Liver (tissue), 9 donors: Measurements from ENCODE around the gene UMAD1. TPM values are rescaled to one million over a fixed set of nuclear protein-coding genes. Genes with fewer than 3 reads are reported as not detected.

Source experiments
- DNase-seq: peaks from one replicate; pipeline ENCODE4 v3.0.0-alpha.2; 2017; ENCODE audit warnings: low spot score
- H3K27ac ChIP-seq, 2 donors: one replicate each; pipeline ENCODE4 v1.7.0; 2013; ENCODE audit warnings: inconsistent platforms in 2 of 2, low read length in 2 of 2, control low read depth in 1 of 2, low read depth in 1 of 2, mild to moderate bottlenecking in 1 of 2
- H3K27me3 ChIP-seq, 4 donors: one replicate each; pipeline versions ENCODE4 v1.6.1 to v1.7.0; 2013; ENCODE audit warnings: low read length in 3 of 4, inconsistent platforms in 1 of 4, mild to moderate bottlenecking in 1 of 4, moderate library complexity in 1 of 4; ENCODE audit not compliant: control insufficient read depth in 4 of 4, insufficient read depth in 4 of 4
- H3K36me3 ChIP-seq, 4 donors: one replicate each; pipeline versions ENCODE4 v1.6.1 to v1.7.0; 2013; ENCODE audit warnings: low read length in 3 of 4, mild to moderate bottlenecking in 3 of 4, low read depth in 1 of 4, moderate library complexity in 1 of 4; ENCODE audit not compliant: control insufficient read depth in 4 of 4, insufficient read depth in 3 of 4
- H3K4me1 ChIP-seq, 4 donors: one replicate each; pipeline versions ENCODE4 v1.6.1 to v1.7.0; 2013; ENCODE audit warnings: low read length in 3 of 4, mild to moderate bottlenecking in 3 of 4, moderate library complexity in 1 of 4; ENCODE audit not compliant: control insufficient read depth in 4 of 4, insufficient read depth in 4 of 4
- H3K4me3 ChIP-seq, 3 donors: one replicate each; pipeline versions ENCODE4 v1.6.1 to v1.7.0; 2013; ENCODE audit warnings: low read length in 3 of 3, control low read depth in 1 of 3, low read depth in 1 of 3, mild to moderate bottlenecking in 1 of 3
- H3K9ac ChIP-seq, 2 donors: one replicate each; pipeline ENCODE4 v1.7.0; 2013; ENCODE audit warnings: low read length in 2 of 2, mild to moderate bottlenecking in 2 of 2, moderate library complexity in 2 of 2, control low read depth in 1 of 2, low read depth in 1 of 2
- H3K9me3 ChIP-seq, 4 donors: one replicate each; pipeline versions ENCODE4 v1.6.1 to v1.7.0; 2013; ENCODE audit warnings: low read length in 3 of 4; ENCODE audit not compliant: control insufficient read depth in 4 of 4
- ATF3 ChIP-seq: IDR thresholded peaks from 2 replicates; pipeline ENCODE4 v1.6.1; 2016; ENCODE audit warnings: antibody characterized with exemption
- EGR1 ChIP-seq, 2 donors: IDR thresholded peaks; 2 replicates each; pipeline ENCODE4 v1.6.1; 2016 to 2018; ENCODE audit warnings: antibody characterized with exemption in 2 of 2, low read depth in 2 of 2
- FOXA1 ChIP-seq: IDR thresholded peaks from 2 replicates; pipeline ENCODE4 v1.6.1; 2016; ENCODE audit warnings: antibody characterized with exemption
- FOXA2 ChIP-seq: IDR thresholded peaks from 2 replicates; pipeline ENCODE4 v1.6.1; 2016; ENCODE audit warnings: antibody characterized with exemption
- GABPA ChIP-seq, 2 donors: IDR thresholded peaks in 1 of 2; conservative IDR thresholded peaks in 1 of 2; 2 replicates each; pipeline ENCODE4 v1.6.1; 2016; ENCODE audit warnings: antibody characterized with exemption in 2 of 2, mild to moderate bottlenecking in 1 of 2, moderate library complexity in 1 of 2
- HNF4G ChIP-seq: IDR thresholded peaks from 2 replicates; pipeline ENCODE4 v1.6.1; 2016; ENCODE audit warnings: antibody characterized with exemption
- JUND ChIP-seq, 2 donors: IDR thresholded peaks; 2 replicates each; pipeline ENCODE4 v1.6.1; 2016; ENCODE audit warnings: antibody characterized with exemption in 2 of 2
- MAX ChIP-seq: IDR thresholded peaks from 2 replicates; pipeline ENCODE4 v1.6.1; 2016; ENCODE audit warnings: antibody characterized with exemption
- NR2F2 ChIP-seq: IDR thresholded peaks from 2 replicates; pipeline ENCODE4 v1.6.1; 2016; ENCODE audit warnings: antibody characterized with exemption
- RAD21 ChIP-seq, 2 donors: IDR thresholded peaks; 2 replicates each; pipeline ENCODE4 v1.6.1; 2016; ENCODE audit warnings: antibody characterized with exemption in 2 of 2, mild to moderate bottlenecking in 2 of 2
- RXRA ChIP-seq, 2 donors: IDR thresholded peaks; 2 replicates each; pipeline ENCODE4 v1.6.1; 2017 to 2018; ENCODE audit warnings: antibody characterized with exemption in 2 of 2, mild to moderate bottlenecking in 1 of 2
- SP1 ChIP-seq: IDR thresholded peaks from 2 replicates; pipeline ENCODE4 v1.6.1; 2018; ENCODE audit warnings: antibody characterized with exemption, mild to moderate bottlenecking
- TAF1 ChIP-seq: conservative IDR thresholded peaks from 2 replicates; pipeline ENCODE4 v1.6.1; 2016; ENCODE audit warnings: antibody characterized with exemption, mild to moderate bottlenecking
- YY1 ChIP-seq: IDR thresholded peaks from 2 replicates; pipeline ENCODE4 v1.6.1; 2016; ENCODE audit warnings: antibody characterized with exemption, mild to moderate bottlenecking
- ZBTB33 ChIP-seq: IDR thresholded peaks from 2 replicates; pipeline ENCODE4 v1.6.1; 2016; ENCODE audit warnings: antibody characterized with exemption
- WGBS: extraction: QIAGEN DNeasy Blood & Tissue Kit; methylation state at CpG from one replicate; pipeline ENCODE4 v1.1.7; 2013; 5-methylcytosine and 5-hydroxymethylcytosine counted together
- polyA plus RNA-seq, 2 donors: library from polyadenylated mRNA; stranded (reverse) in 1 of 2; unstranded in 1 of 2; fragments of 200-250 nt in 1 of 2; fragments of >200 nt in 1 of 2; fragmentation: Nextera tagmentation in 1 of 2; extraction: Ambion mirVana in 1 of 2; gene quantifications; one replicate each; pipeline versions ENCODE4 v1.2.1 to v1.2.3, GENCODE V29; 2013 to 2015
- total RNA-seq, 2 donors: library from RNA; depleted of rRNA; stranded (reverse); fragments of >200 nt; gene quantifications; one replicate each; pipeline ENCODE4 v1.2.3, GENCODE V29; 2014
- TF ChIP-seq, protein P1 (sequence below): fragments of 150-350 bp; IDR thresholded peaks from 2 replicates; pipeline ENCODE4 v1.5.1; 2017; ENCODE audit warnings: improper control_type of control experiment, low read depth, low read length; ENCODE audit not compliant: missing input control
- TF ChIP-seq, protein P2 (sequence below): IDR thresholded peaks from 2 replicates; pipeline ENCODE4 v1.6.1; 2016; ENCODE audit warnings: antibody characterized with exemption, mild to moderate bottlenecking
- donor health status: healthy.
- donor health status: healthy.
- donor health status: healthy.
- donor health status: healthy.
- donor health status: healthy.

The UMAD1 gene
- total and polyA plus RNA-seq, 4 donors = 5.9 to 12.2 (median 7.9) TPM

GRCh38 chr7:7862393-7862792 lies 221.8 kb downstream of the UMAD1 start:
- Histone ChIP-seq H3K9me3 (no peaks in the 10 kb centered on the region), H3K27ac (no peak overlapping the region), H3K4me1 (no peaks in the 10 kb centered on the region), H3K27me3 (no peaks in the 10 kb centered on the region), H3K36me3 (no peaks in the 10 kb centered on the region), H3K9ac (no peak overlapping the region), H3K4me3 (no peak overlapping the region)
- 92% methylated on average over 2 of the region's 2 CpGs for WGBS
- DNase-seq = no peak
- TF ChIP-seq EGR1 (IDR thresholded peaks at IDR 0.05; ENCODE audit: low read depth in 2 of 2) (no peak), NR2F2 (no peak)

- WGBS = 81% methylated on average over 10 of the region's 10 CpGs
- Histone ChIP-seq H3K27me3 (no peaks in the 10 kb centered on the region), H3K36me3 (no peaks in the 10 kb centered on the region), H3K4me3 (no peak overlapping the region), H3K4me1 (no peaks in the 10 kb centered on the region), H3K27ac (no peak overlapping the region), H3K9me3 (no peaks in the 10 kb centered on the region), H3K9ac (no peak overlapping the region)
- DNase-seq = no peak
- no peak for TF ChIP-seq RXRA (IDR thresholded peaks at IDR 0.05)
- no peak for TF ChIP-seq MAX
- TF ChIP-seq ZBTB33 = no peak
- TF ChIP-seq, protein P1, sequence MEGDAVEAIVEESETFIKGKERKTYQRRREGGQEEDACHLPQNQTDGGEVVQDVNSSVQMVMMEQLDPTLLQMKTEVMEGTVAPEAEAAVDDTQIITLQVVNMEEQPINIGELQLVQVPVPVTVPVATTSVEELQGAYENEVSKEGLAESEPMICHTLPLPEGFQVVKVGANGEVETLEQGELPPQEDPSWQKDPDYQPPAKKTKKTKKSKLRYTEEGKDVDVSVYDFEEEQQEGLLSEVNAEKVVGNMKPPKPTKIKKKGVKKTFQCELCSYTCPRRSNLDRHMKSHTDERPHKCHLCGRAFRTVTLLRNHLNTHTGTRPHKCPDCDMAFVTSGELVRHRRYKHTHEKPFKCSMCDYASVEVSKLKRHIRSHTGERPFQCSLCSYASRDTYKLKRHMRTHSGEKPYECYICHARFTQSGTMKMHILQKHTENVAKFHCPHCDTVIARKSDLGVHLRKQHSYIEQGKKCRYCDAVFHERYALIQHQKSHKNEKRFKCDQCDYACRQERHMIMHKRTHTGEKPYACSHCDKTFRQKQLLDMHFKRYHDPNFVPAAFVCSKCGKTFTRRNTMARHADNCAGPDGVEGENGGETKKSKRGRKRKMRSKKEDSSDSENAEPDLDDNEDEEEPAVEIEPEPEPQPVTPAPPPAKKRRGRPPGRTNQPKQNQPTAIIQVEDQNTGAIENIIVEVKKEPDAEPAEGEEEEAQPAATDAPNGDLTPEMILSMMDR = no peak
- TF ChIP-seq FOXA2 = no peak
- no peak for TF ChIP-seq SP1
- no peak for TF ChIP-seq ATF3
- TF ChIP-seq FOXA1 = no peak
- TF ChIP-seq EGR1 (IDR thresholded peaks at IDR 0.05; ENCODE audit: low read depth in 2 of 2) = no peak
- no peak for TF ChIP-seq YY1
- TF ChIP-seq GABPA (IDR thresholded peaks at IDR 0.05 in 1 of 2, conservative IDR thresholded peaks at IDR 0.05 in 1 of 2) = no peak
- TF ChIP-seq, protein P2, sequence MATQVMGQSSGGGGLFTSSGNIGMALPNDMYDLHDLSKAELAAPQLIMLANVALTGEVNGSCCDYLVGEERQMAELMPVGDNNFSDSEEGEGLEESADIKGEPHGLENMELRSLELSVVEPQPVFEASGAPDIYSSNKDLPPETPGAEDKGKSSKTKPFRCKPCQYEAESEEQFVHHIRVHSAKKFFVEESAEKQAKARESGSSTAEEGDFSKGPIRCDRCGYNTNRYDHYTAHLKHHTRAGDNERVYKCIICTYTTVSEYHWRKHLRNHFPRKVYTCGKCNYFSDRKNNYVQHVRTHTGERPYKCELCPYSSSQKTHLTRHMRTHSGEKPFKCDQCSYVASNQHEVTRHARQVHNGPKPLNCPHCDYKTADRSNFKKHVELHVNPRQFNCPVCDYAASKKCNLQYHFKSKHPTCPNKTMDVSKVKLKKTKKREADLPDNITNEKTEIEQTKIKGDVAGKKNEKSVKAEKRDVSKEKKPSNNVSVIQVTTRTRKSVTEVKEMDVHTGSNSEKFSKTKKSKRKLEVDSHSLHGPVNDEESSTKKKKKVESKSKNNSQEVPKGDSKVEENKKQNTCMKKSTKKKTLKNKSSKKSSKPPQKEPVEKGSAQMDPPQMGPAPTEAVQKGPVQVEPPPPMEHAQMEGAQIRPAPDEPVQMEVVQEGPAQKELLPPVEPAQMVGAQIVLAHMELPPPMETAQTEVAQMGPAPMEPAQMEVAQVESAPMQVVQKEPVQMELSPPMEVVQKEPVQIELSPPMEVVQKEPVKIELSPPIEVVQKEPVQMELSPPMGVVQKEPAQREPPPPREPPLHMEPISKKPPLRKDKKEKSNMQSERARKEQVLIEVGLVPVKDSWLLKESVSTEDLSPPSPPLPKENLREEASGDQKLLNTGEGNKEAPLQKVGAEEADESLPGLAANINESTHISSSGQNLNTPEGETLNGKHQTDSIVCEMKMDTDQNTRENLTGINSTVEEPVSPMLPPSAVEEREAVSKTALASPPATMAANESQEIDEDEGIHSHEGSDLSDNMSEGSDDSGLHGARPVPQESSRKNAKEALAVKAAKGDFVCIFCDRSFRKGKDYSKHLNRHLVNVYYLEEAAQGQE = no peak
- no peak for TF ChIP-seq JUND (IDR thresholded peaks at IDR 0.05)
- no peak for TF ChIP-seq RAD21 (IDR thresholded peaks at IDR 0.05)
- no peak for TF ChIP-seq TAF1
- TF ChIP-seq NR2F2 = no peak
- no peak for TF ChIP-seq HNF4G
Observed at GRCh38 chr7:7867846-7868571, 227.5 kb downstream of the UMAD1 start.
